GM20000 (cell line): ENCODE results near the gene FAM193A.
"Not testable (repeated sequence)": the region's sequence is repeated elsewhere in the genome, so short reads cannot be mapped to it uniquely, and the experiment has no call there.

Experiments
- DNase-seq: peaks from one replicate; pipeline ENCODE4 v3.0.0; 2012; ENCODE audit warnings: low spot score
- CTCF ChIP-seq: IDR thresholded peaks from 2 replicates; pipeline ENCODE4 v1.5.1; 2012; ENCODE audit warnings: mild to moderate bottlenecking, control low read depth; ENCODE audit errors: extremely low read depth, missing control alignments

FAM193A gene

GRCh38 chr4:2546286-2546823 lies 9.9 kb downstream of the FAM193A start:
- DNase-seq = no peak
- TF ChIP-seq CTCF = no peak

GRCh38 chr4:2546961-2547691 lies 10.7 kb downstream of the FAM193A start:
- DNase-seq = not testable (repeated sequence)

GRCh38 chr4:2551118-2551517 lies 14.7 kb downstream of the FAM193A start:
- TF ChIP-seq CTCF = no peak
- DNase-seq = no peak

GRCh38 chr4:2552806-2553205 lies 16.4 kb downstream of the FAM193A start:
- no peak for DNase-seq
- TF ChIP-seq CTCF = no peak

- DNase-seq = no peak
- TF ChIP-seq CTCF = no peak
Measured at GRCh38 chr4:2558301-2558700, 21.9 kb downstream of the FAM193A start.

- no peak for TF ChIP-seq CTCF
- no peak for DNase-seq
Measured at GRCh38 chr4:2560167-2560566, 23.7 kb downstream of the FAM193A start.

- DNase-seq = no peak
- TF ChIP-seq CTCF = no peak
Measured at GRCh38 chr4:2565533-2565932, 29.1 kb downstream of the FAM193A start.

- no peak for DNase-seq
- TF ChIP-seq CTCF = no peak
Measured at GRCh38 chr4:2570036-2570435, 33.6 kb downstream of the FAM193A start.
